BLaER1 (cell line): ENCODE data around the gene MPHOSPH10.

ENCODE experiments used
- H3K27ac ChIP-seq: shearing (Covaris generic); formaldehyde crosslinking; 2 replicates; pipeline ENCODE4 v1.8.1; 2022
- H3K27me3 ChIP-seq: shearing (Covaris generic); formaldehyde crosslinking; 2 replicates; pipeline ENCODE4 v1.8.1; 2022
- H3K36me3 ChIP-seq: shearing (Covaris generic); formaldehyde crosslinking; 2 replicates; pipeline ENCODE4 v1.8.1; 2022
- H3K4me1 ChIP-seq: shearing (Covaris generic); formaldehyde crosslinking; 2 replicates; pipeline ENCODE4 v1.8.1; 2022
- H3K4me2 ChIP-seq: shearing (Covaris generic); formaldehyde crosslinking; 2 replicates; pipeline ENCODE4 v1.8.1; 2022
- H3K4me3 ChIP-seq: shearing (Covaris generic); formaldehyde crosslinking; 2 replicates; pipeline ENCODE4 v1.8.1; 2022
- H3K9ac ChIP-seq: shearing (Covaris generic); formaldehyde crosslinking; 2 replicates; pipeline ENCODE4 v1.8.1; 2022
- H3K9me3 ChIP-seq: shearing (Covaris generic); formaldehyde crosslinking; 2 replicates; pipeline ENCODE4 v1.8.1; 2022
- H4K20me1 ChIP-seq: shearing (Covaris generic); formaldehyde crosslinking; 2 replicates; pipeline ENCODE4 v1.8.1; 2022
- Cebpa-rat ChIP-seq: shearing (Covaris generic); IDR thresholded peaks from 2 replicates; pipeline ENCODE4 v1.8.1; 2022

The MPHOSPH10 gene

GRCh38 chr2:71143782-71144181 is 13.3 kb downstream of the MPHOSPH10 start:
- Histone ChIP-seq H3K4me1 (no peaks in the 10 kb centered on the region), H3K36me3 (peaks cover 98% of the 10 kb centered on the region), H3K4me3 (no peak overlapping the region), H3K4me2 (no peak overlapping the region), H4K20me1 (peaks cover 43% of the 10 kb centered on the region), H3K9me3 (no peaks in the 10 kb centered on the region), H3K9ac (no peak overlapping the region), H3K27me3 (no peaks in the 10 kb centered on the region), H3K27ac (no peak overlapping the region)
- no peak for TF ChIP-seq Cebpa-rat

GRCh38 chr2:71148506-71149063 is 18.2 kb downstream of the MPHOSPH10 start:
- Histone ChIP-seq H3K9me3 (no peaks in the 10 kb centered on the region), H4K20me1 (peaks cover 41% of the 10 kb centered on the region), H3K9ac (no peak overlapping the region), H3K27me3 (no peaks in the 10 kb centered on the region), H3K27ac (no peak overlapping the region), H3K4me1 (no peaks in the 10 kb centered on the region), H3K4me2 (no peak overlapping the region), H3K36me3 (peaks cover 79% of the 10 kb centered on the region), H3K4me3 (no peak overlapping the region)
- no peak for TF ChIP-seq Cebpa-rat

- no peak overlapping the region for H3K4me2 ChIP-seq
- H3K9me3 ChIP-seq, result no peaks in the 10 kb centered on the region
- no peak overlapping the region for H3K27ac ChIP-seq
- H3K27me3 ChIP-seq, result no peaks in the 10 kb centered on the region
- no peak for TF ChIP-seq Cebpa-rat
- no peak overlapping the region for H3K9ac ChIP-seq
- peaks cover 26% of the 10 kb centered on the region for H4K20me1 ChIP-seq
- no peak overlapping the region for H3K4me3 ChIP-seq
- no peaks in the 10 kb centered on the region for H3K4me1 ChIP-seq
- H3K36me3 ChIP-seq, result peaks cover 62% of the 10 kb centered on the region
Measured at GRCh38 chr2:71150082-71150816, 19.8 kb downstream of the MPHOSPH10 start.

GRCh38 chr2:71151620-71152019 is 21.2 kb downstream of the MPHOSPH10 start:
- H3K4me3 ChIP-seq, result no peak overlapping the region
- H4K20me1 ChIP-seq, result peaks cover 26% of the 10 kb centered on the region
- no peaks in the 10 kb centered on the region for H3K9me3 ChIP-seq
- H3K9ac ChIP-seq, result no peak overlapping the region
- no peak overlapping the region for H3K27ac ChIP-seq
- peaks cover 48% of the 10 kb centered on the region for H3K36me3 ChIP-seq
- H3K4me2 ChIP-seq, result no peak overlapping the region
- no peaks in the 10 kb centered on the region for H3K27me3 ChIP-seq
- H3K4me1 ChIP-seq, result no peaks in the 10 kb centered on the region
- no peak for TF ChIP-seq Cebpa-rat

- Histone ChIP-seq H3K27ac (no peak overlapping the region), H3K27me3 (no peaks in the 10 kb centered on the region), H3K36me3 (peaks cover 28% of the 10 kb centered on the region), H3K9me3 (no peaks in the 10 kb centered on the region), H3K9ac (no peak overlapping the region), H3K4me2 (no peak overlapping the region), H4K20me1 (peaks cover 13% of the 10 kb centered on the region), H3K4me1 (no peaks in the 10 kb centered on the region), H3K4me3 (no peak overlapping the region)
- no peak for TF ChIP-seq Cebpa-rat
Measured at GRCh38 chr2:71153585-71154224, 23.3 kb downstream of the MPHOSPH10 start.

GRCh38 chr2:71154279-71154678 is 23.8 kb downstream of the MPHOSPH10 start:
- H4K20me1 ChIP-seq, result 0 out of 2 replicates have a peak, but pooled peaks cover 9% of the 10 kb centered on the region
- H3K9me3 ChIP-seq, result no peaks in the 10 kb centered on the region
- H3K4me3 ChIP-seq, result no peak overlapping the region
- TF ChIP-seq Cebpa-rat, result no peak
- H3K27ac ChIP-seq, result no peak overlapping the region
- H3K9ac ChIP-seq, result no peak overlapping the region
- H3K4me1 ChIP-seq, result no peaks in the 10 kb centered on the region
- H3K4me2 ChIP-seq, result no peak overlapping the region
- H3K36me3 ChIP-seq, result peaks cover 22% of the 10 kb centered on the region
- no peaks in the 10 kb centered on the region for H3K27me3 ChIP-seq

GRCh38 chr2:71154798-71155197 is 24.4 kb downstream of the MPHOSPH10 start:
- H3K27me3 ChIP-seq, result no peaks in the 10 kb centered on the region
- no peak overlapping the region for H3K4me2 ChIP-seq
- H3K4me3 ChIP-seq, result no peak overlapping the region
- no peaks in the 10 kb centered on the region for H3K9me3 ChIP-seq
- H3K36me3 ChIP-seq, result peaks cover 17% of the 10 kb centered on the region
- TF ChIP-seq Cebpa-rat, result no peak
- H3K4me1 ChIP-seq, result no peaks in the 10 kb centered on the region
- H4K20me1 ChIP-seq, result 0 out of 2 replicates have a peak, but pooled peaks cover 9% of the 10 kb centered on the region
- H3K27ac ChIP-seq, result no peak overlapping the region
- no peak overlapping the region for H3K9ac ChIP-seq

GRCh38 chr2:71155846-71156245 is 25.4 kb downstream of the MPHOSPH10 start:
- H3K4me3 ChIP-seq, result no peak overlapping the region
- no peak for TF ChIP-seq Cebpa-rat
- 0 out of 2 replicates have a peak, but pooled peaks cover 4% of the 10 kb centered on the region for H4K20me1 ChIP-seq
- H3K9ac ChIP-seq, result no peak overlapping the region
- no peak overlapping the region for H3K4me2 ChIP-seq
- no peaks in the 10 kb centered on the region for H3K27me3 ChIP-seq
- no peaks in the 10 kb centered on the region for H3K4me1 ChIP-seq
- H3K9me3 ChIP-seq, result no peaks in the 10 kb centered on the region
- peaks cover 6% of the 10 kb centered on the region for H3K36me3 ChIP-seq
- no peak overlapping the region for H3K27ac ChIP-seq

- H3K27me3 ChIP-seq, result no peaks in the 10 kb centered on the region
- H3K9me3 ChIP-seq, result no peaks in the 10 kb centered on the region
- H3K4me2 ChIP-seq, result no peak overlapping the region
- no peak overlapping the region for H3K9ac ChIP-seq
- no peak overlapping the region for H3K4me3 ChIP-seq
- H3K4me1 ChIP-seq, result no peaks in the 10 kb centered on the region
- H3K27ac ChIP-seq, result no peak overlapping the region
- no peak for TF ChIP-seq Cebpa-rat
- no peaks in the 10 kb centered on the region for H3K36me3 ChIP-seq
- H4K20me1 ChIP-seq, result 0 out of 2 replicates have a peak, but pooled peaks cover 2% of the 10 kb centered on the region
Measured at GRCh38 chr2:71156573-71156972, 26.1 kb downstream of the MPHOSPH10 start.
